Activated CD4-positive, alpha-beta T cell treated with anti-CD3 and anti-CD28 coated beads, Interleukin-2, amount 50 U/mL, for 16 hours (primary cell): ENCODE measurements around the gene IL1R2.

ENCODE experiments used
- DNase-seq: peaks from one replicate; pipeline ENCODE4 v3.0.0-alpha.2; 2020

The IL1R2 gene

DNA sequence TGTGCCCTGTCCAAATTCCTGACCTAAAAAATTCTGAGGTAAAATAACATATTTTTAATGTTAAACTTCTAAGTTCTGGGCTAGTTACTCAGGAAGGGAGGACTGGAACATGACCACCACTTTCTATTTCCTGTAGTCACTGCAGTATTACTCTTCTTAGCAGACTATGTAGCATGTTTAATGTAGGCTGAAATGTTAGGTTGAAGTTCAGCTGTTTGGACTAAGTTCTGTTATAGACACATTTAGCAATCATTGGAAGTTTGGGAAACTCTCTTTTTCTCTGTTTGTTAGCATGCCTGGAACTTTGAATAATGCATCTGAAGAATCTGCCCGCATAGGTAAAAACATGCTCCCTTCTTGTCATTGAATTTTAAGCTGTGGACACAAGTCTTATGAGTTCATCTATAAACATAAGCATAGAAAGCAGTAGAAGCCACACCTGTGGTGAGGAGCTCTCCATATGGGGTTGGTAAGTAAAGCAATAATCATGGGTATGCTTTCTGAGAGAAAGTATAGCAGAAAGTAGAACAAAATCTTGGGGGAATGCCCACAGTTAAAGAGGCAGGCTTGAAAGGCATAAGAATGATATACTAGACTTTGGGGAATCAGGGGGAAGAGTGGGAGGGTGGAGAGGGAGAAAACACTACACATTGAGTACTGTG lies 52.6 kb downstream of the IL1R2 start:
- DNase-seq = no peak

DNA sequence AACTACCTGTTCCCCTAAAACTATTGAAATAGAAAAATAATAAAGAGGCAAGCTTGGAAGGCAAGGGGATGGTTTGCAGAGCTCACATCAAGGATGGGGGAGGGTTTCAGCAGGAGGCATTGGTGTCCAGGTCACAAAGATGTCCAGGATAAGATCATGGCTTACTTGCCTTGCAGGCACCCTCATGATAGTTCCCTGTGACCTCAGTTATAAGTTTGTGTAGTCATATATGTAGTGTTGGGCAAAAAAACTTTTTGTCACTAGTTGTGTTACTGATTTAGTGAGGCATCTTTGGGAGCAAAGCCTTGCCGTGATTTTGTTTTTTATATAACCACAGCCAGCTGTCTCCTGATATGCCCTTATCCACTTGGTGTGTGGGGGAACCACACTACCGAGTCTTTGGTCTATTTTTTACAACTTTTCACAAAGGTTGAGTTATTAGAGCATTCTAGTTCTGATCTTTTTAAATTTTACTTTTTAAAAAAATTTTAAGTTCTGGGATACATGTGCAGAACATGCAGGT lies 53.3 kb downstream of the IL1R2 start:
- no peak for DNase-seq

DNA sequence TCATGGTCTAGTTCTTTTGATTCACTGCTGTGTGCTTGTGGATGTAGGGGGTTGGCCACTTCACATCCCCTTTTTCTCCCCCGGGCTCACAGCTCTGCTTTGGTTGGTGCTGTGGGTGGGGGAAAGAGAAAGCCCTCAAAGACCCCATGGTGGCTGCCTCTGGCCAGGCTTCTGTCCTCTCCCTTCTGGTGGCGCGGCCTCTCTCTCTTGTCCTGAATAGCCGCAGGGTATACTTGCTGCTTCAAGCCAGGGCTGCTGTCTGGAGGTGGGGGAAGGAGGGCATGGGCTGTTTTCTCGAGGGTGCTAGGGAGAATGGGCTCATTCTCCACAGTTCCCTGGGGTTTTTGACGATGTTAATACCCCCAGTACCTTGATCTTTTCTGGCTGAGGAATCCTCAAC lies 53.9 kb downstream of the IL1R2 start:
- DNase-seq = no peak

DNA sequence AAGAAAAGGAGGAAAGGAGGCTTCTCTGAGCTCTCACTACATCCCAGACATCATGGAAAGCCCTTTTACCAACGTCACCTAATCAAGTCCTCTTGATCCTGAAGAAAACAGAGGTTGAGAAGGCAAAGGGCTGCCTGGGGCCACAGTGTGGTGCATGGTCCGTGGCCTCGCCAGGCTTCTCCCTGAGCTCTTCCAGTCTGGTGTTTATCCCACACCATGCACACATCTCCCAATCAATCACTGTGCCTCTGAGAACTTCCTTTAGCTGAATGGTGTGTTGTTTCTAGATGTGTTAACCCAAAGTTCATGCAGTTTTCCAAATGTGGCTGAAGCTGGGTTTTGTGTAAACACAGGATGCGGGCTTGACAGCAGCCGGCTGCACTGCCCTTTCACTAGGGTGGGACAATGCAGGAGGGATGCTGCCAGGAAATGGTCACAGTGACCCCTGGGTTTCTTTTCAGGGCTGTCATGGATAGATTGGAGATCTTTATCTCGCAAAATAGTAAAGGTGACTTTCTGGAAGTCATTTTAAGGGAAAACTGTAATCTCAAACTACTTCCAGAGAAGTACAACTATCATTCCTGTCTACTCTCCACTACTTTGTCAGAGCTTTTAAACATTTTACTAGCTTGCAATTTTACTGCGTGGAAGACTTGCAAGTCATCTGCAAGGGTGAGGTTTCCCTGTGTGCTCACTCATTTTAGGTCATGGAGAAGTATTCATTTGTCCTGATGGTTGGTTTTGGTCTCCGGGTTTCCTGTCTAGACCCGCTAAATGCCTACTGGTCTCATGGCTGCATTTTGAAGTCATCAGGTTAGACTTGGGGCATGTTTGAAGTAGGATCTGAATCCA lies 54.6 kb downstream of the IL1R2 start:
- DNase-seq = no peak

DNA sequence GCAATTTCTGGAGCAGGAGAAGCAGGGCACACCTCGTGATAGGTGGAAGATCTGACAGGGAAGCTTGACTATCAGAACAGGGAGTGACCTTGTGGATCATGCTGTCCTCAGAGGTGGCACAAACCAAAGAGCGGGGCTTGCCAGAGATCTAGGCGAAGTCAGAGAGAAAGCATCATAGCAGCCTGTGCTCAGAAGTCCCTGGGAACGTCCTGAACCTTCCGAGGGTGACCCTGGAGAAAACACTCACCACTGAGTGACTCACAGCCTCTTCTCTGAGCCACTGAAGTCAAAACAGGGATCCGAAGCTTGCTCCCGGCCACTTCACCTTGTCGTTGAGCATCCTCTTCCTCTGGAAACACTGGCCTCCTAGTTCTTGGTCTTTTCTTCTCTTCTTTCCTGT lies 56.7 kb downstream of the IL1R2 start:
- no peak for DNase-seq

DNA sequence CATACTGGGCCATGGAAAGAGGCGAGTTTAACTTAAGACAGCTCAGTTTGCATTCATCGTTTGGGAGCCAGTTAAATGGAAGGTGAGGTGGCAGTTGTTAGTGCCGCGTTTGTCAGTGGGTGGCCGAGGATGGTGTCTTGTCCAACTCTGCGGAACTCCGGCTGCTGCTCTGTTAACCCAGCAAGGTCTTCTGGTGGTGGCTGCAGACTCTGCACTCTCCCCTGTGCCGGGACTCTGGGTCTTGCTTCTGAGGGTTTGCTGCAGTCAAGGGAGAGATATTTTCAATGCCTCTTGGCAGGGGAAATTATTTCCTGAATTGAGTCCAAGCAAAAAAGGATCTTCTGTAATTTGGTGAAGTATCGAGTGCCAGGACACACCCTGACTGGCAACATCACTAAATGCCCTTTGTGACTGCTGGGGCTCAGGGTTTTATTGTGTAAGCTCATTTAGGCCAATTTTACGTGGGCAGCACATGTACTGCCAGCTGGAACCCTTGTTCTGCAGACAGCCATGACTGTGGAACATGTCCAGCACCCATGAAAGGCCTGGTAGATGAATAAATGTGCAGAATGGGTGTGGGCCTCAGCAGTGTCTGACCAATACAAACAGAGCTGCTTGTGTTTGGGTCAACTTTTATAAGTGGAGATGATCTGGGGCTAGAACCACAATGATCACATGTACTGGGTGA lies 58.1 kb downstream of the IL1R2 start:
- DNase-seq = no peak

GRCh38 chr2:102050854-102051391 lies 59.2 kb downstream of the IL1R2 start:
- no peak for DNase-seq

GRCh38 chr2:102051692-102052277 lies 60.0 kb downstream of the IL1R2 start:
- no peak for DNase-seq

DNA sequence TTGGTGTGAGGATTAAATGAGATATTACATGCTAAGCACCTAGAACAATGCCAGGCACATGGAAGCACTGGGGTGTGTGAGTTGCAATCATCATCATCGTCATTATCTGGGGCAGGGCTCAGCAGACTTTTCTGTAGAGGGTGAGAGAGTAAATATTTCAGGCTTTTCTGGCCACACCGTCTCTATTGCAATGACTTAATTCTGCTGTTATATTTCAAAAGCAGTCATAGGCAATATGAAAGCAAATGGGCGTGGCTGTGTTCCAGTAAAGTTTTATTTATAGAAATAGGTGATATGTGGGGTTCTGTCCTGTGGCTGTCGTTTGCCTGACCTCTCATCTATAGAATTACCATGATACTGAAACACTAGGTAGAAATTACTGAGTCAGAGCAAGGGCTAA lies 60.6 kb downstream of the IL1R2 start:
- no peak for DNase-seq

DNA sequence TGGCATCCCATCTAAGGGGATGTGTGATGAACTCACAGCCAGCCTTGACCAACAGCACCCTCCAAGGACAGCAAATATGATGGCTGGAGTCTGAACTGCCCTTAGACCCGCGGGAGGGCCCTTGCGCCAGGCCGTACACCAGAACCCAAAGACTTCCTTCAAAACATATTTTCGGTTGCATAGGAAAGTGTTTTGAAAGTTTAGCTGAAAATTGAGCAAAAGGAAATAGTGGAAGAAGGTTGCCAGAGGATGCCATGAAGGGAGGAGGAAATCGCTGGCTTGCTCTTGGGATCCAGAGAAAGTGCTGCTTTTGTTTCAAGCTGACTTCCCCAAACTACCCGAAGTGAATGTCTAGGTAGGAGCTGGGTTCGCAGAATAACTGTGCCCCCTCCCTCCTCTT lies 61.3 kb downstream of the IL1R2 start:
- no peak for DNase-seq

DNA sequence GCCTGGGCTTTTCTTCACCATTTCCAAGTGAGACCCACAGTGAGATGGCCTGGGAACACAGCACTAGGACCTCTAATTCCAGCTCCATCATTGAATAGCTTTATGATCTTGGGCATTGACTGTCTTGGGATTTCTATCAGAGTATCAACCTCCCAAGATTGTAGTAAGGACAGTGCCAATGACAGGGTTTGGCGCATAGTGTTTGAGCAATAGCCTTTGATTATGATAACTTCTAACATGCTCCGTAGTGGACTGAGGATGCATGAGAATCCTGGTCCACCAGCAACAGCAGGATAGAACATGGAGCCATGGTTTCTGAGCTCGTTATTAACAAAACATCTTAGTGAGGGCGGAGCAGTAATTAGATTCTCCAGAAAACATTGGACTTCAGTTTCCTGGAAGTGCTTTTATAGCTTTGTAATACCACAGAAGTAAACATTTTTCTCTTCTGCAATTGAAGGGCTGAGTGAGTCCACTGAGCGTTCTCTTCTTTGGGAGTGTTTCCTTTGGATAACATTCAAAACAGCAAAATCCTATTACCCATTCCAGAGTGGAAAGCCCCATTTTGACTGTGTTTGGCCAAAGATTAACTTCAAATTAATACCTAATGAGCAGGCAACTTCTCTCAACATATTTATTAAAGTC lies 63.7 kb downstream of the IL1R2 start:
- no peak for DNase-seq

GRCh38 chr2:102056079-102056581 lies 64.4 kb downstream of the IL1R2 start:
- DNase-seq = no peak

DNA sequence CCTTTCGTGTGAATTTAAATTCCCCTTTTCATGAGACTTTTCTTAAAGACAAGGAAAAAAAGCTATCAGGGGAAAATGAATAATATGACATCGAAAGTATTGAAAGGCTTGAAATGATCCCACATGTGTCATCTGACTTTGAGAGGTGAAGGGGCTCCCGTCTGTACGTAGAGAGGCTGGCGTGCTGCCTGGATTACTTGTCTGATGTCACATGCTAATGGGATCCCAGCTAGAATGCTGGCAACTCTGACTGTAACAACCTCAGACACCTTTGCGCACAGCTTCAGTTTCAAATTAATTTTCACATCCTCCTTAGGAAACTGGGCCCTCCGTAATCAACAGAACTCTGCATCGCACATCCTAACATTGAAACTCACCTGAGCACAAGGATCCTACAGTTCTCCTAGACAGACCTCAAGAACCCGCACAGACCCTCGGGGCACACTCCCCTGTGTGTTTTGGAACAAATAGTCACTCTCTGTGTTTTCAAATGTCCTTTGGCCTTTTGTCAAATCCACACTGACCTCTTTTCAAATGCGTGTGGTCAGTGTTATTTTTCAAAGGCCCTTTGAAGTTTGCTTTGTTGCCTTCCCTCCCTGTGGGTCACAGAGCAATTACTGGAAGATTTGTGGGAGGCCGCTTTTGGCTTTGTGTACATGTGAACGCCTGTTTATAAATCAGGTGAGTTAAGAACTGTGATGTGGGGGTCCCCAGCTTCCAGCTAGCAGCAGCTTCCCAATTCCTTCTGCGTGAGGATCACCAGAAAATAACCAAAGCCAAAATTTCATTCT lies 65.9 kb downstream of the IL1R2 start:
- DNase-seq = peak; percentile 39

GRCh38 chr2:102058293-102058833 lies 66.6 kb downstream of the IL1R2 start:
- no peak for DNase-seq

GRCh38 chr2:102059151-102059550 lies 67.4 kb downstream of the IL1R2 start:
- DNase-seq = no peak

GRCh38 chr2:102060047-102060446 lies 68.3 kb downstream of the IL1R2 start:
- DNase-seq = no peak

DNA sequence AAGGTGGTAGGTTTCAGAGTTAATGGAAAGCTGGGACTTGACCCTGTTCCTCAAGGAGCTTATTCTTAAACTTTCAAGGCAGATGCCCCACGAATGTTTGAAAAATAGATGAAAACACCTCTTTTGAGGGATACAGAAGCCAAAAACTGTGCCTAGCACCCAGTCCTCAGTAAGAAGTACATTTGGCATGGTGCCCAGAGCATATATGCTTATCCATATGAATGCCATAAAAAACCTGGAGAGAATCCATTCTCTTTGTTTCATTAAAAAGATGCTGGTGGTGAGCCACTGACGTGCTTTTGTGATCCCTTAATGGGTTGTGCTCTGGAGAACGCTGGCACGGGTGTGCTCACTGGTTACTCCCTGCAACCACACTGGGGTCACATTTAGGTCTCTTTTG lies 69.0 kb downstream of the IL1R2 start:
- no peak for DNase-seq

DNA sequence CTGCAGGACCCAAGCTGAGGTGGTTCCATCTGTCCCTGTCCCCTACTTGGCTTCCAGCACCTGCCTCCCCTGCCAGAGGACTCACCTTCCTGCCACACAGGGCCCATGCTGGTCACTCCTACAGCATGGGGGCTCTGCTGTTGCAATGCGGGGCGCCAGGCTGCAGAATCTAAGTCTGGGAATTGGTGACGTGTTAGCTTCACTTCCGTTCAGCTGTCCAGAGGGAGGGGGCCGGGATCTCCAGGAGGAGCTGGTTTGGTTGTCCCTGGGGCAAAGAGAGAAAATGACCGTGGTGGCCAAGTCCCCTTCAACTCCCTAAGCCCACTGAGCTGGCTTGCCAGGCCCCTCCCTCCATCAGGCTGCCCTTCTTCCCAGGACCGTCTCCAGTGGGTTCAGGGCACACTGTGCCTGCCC lies 69.5 kb downstream of the IL1R2 start:
- DNase-seq = no peak

DNA sequence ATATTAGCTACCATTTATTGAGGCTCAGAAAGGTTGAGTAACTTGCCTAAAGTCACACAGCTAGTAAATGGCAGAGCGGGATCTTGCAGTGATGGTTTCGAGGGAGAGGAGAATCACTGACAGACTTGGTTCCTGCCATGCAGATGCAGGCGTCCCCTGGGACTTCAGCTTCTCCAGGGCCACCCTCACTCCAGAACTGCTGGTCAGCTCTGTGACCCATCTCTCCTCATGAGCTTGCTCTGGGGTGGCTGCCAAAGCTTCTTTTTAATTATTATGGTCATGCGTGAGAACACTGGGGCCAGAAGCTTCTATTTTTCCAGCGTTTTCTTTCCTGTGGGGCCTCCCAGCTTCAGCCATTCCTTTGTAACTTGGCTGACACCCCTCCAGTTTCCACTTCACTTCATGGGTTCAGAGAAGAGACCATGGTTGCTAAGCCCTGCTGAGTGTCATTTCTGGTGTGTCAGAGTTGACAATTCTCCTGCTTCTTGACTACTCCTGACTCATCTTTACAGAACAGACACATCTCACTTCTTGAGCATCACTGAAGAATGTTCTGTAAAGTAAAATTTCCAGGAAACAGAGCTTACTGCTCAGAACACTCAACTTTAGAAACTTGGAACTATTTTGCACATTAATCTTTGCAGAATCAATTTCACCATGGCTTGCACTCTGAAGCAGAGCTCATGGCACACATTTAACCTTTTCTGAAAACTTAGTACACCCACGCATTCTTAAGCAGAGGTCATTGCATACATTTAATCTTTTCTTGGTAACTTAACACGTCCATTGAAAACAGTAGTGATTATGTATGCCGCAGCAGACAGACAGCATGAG lies 70.4 kb downstream of the IL1R2 start:
- DNase-seq = peak; percentile 82

- no peak for DNase-seq
Measured at GRCh38 chr2:102062802-102063201, 71.0 kb downstream of the IL1R2 start.
